Esophagus muscularis mucosa (tissue), 3 donors: Measurements from ENCODE around the gene PAM.

Experiments
- POLR2A ChIP-seq: fragments of 450-650 bp; IDR thresholded peaks from one replicate; pipeline ENCODE4 v1.6.1; 2017; ENCODE audit warnings: antibody characterized with exemption, moderate library complexity, mild to moderate bottlenecking, low read depth
- POLR2AphosphoS5 ChIP-seq, 2 donors: sonication (generic); formaldehyde crosslinking; IDR thresholded peaks; one replicate each; pipeline ENCODE4 v1.6.1; 2017; ENCODE audit warnings: antibody characterized with exemption in 2 of 2
- TF ChIP-seq, protein P1 (sequence below), 3 experiments: fragments of 200-600 bp in 2 of 3; fragments of 450-650 bp in 1 of 3; sonication (generic) in 2 of 3; IDR thresholded peaks; one replicate each; pipeline ENCODE4 v1.5.1; 2017 to 2019; ENCODE audit warnings: antibody characterized with exemption in 3 of 3, mild to moderate bottlenecking in 2 of 3, moderate library complexity in 1 of 3

DNA sequence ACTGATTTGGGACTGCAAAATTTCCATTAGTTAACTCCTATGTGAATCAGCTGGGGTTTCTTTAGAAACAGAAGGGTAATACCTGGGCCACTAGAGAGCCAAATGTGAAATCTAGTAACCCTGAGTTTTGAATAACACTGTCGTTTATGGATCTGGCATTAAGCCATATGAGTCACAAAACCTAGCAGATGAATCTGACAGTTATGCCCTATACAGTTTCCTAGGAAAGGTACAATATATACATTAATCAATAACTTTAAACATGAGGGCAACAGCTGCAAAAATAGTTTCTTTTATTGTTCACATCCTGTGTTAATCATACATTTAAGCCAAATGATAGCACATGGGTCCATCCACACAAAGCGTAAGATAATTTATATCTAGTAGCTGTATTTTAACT is 56.9 kb downstream of the PAM start:
- TF ChIP-seq POLR2AphosphoS5 (IDR thresholded peaks at IDR 0.05) (no peak), POLR2A (no peak)
- TF ChIP-seq, protein P1, sequence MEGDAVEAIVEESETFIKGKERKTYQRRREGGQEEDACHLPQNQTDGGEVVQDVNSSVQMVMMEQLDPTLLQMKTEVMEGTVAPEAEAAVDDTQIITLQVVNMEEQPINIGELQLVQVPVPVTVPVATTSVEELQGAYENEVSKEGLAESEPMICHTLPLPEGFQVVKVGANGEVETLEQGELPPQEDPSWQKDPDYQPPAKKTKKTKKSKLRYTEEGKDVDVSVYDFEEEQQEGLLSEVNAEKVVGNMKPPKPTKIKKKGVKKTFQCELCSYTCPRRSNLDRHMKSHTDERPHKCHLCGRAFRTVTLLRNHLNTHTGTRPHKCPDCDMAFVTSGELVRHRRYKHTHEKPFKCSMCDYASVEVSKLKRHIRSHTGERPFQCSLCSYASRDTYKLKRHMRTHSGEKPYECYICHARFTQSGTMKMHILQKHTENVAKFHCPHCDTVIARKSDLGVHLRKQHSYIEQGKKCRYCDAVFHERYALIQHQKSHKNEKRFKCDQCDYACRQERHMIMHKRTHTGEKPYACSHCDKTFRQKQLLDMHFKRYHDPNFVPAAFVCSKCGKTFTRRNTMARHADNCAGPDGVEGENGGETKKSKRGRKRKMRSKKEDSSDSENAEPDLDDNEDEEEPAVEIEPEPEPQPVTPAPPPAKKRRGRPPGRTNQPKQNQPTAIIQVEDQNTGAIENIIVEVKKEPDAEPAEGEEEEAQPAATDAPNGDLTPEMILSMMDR (IDR thresholded peaks at IDR 0.05): no peak
